ENCODE data around the gene EMC9. TPM values are rescaled to one million over a fixed set of nuclear protein-coding genes. Genes with fewer than 3 reads are reported as not detected.

Gene EMC9
- polyA plus RNA-seq, 1 donor, result 19.2 TPM

DNA sequence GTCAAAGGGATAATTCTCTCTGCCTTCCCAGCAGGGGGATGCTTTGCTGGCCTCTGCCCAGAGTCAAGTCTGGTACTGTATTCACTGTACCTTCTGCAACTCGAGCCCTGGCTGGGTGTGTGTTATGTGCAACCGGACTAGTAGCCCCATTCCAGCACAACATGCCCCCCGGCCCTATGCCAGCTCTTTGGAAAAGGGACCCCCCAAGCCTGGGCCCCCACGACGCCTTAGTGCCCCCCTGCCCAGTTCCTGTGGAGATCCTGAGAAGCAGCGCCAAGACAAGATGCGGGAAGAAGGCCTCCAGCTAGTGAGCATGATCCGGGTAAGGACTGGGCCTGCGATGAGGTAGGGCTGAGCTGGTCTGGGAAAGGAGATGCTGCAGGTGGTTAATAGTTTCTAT is 9.2 kb upstream of the EMC9 start:
- no peak for DNase-seq

GRCh38 chr14:24150061-24150460 is 8.7 kb upstream of the EMC9 start:
- no peak for DNase-seq

GRCh38 chr14:24149302-24149969 is 8.0 kb upstream of the EMC9 start:
- no peak for DNase-seq

DNA sequence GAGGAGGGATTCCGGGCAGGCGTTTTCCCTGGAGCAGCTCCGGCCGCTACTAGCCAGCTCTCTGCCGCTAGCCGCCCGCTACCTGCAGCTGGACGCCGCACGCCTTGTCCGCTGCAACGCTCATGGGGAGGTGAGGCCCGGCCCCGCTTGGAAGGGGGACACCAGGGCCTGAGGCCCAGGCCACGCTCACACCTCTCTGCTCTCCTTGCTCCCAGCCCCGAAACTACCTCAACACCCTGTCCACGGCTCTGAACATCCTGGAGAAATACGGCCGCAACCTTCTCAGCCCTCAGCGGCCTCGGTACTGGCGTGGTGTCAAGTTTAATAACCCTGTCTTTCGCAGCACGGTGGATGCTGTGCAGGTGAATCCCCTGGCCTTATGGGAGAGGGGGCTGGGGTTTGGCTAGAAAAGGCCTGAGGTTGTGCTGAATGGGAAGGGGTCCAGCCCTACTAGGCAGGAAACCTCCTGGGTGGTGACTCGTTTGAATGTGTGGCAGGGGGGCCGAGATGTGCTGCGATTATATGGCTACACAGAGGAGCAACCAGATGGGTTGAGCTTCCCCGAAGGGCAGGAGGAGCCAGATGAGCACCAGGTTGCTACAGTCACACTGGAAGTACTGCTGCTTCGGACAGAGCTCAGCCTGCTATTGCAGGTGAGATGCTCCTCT is 6.5 kb upstream of the EMC9 start:
- DNase-seq, result no peak

- peak; percentile 99 for DNase-seq
Observed at GRCh38 chr14:24146978-24147760, 5.8 kb upstream of the EMC9 start, which contains the start of gene RNF31. Gene RNF31, plus strand, starts transcription at chr14:24147498. Its CDS starts 201 bp downstream, at chr14:24147699.

DNA sequence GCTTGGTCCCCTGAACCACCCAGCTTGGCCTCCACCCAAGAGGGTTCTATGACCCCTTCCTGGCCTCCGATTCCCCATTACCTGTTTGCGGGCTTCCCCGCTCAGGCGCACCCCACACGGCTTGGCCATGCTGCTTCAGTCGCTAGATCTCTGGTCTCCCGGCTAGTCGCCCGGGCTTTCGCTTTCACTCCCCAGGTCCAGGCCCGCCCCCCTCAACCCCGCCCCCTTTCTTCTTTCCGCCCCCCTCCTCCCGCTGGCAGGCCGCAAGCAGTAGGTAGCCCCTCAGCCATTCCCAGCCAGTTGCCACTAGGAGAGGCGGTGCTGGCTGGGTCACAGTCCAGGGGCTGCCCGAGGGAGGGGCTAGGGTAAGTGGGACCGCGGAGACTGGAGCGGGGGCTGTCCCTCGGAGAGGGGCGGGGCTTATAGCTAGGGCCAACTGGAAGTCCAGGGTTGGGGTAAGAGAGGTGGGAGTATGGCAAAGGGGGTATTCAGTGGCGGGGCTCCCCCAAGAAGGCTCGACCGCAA is 5.1 kb upstream of the EMC9 start, which contains the start of gene PSME2:
TSS of gene PSME2 (minus strand) at position 158 of the 525 bp plus-strand sequence. CDS start at position 129, 29 bp downstream.
- DNase-seq, result peak; percentile 96

DNA sequence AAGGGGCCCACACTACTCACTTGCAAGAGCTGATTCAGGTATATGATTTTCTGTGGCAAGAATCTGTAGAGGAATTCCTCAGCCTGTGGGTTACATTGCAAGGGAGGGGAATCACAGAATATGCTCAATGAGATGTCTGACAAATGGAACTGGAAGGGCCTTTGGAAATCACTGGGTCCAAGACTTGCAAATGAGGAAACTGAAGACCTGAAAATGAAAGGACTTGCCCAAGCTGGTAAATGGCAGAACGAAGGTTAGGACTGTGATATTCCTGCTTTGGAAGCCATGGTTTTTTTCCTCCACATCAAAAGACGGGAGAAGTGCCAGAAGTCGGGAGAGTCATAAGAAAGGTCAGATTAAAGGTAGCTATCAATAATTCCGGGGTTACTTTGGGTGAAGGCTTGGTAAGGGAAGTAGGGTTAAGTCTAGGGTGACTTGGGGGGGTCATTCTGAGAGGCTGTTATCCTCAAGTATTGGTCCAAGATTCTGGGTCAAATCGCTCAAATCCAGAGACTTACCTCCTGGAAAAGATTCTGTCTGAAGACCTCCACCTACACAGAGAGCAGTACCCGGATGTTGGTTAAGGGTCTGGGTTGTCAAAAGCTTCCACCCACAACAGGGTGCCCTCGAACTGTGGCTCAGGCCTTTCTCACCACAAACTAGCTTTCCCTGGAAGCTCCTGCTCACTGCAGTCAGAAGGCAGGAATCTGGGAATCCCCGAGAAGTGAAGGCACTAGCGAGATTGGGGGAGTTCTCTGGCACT is 4.5 kb upstream of the EMC9 start:
- no peak for DNase-seq

- no peak for DNase-seq
Observed at GRCh38 chr14:24145219-24145618, 3.8 kb upstream of the EMC9 start.

GRCh38 chr14:24144451-24144850 is 3.1 kb upstream of the EMC9 start:
- no peak for DNase-seq

- DNase-seq, result no peak
Observed at GRCh38 chr14:24143511-24143910, 2.1 kb upstream of the EMC9 start.

DNA sequence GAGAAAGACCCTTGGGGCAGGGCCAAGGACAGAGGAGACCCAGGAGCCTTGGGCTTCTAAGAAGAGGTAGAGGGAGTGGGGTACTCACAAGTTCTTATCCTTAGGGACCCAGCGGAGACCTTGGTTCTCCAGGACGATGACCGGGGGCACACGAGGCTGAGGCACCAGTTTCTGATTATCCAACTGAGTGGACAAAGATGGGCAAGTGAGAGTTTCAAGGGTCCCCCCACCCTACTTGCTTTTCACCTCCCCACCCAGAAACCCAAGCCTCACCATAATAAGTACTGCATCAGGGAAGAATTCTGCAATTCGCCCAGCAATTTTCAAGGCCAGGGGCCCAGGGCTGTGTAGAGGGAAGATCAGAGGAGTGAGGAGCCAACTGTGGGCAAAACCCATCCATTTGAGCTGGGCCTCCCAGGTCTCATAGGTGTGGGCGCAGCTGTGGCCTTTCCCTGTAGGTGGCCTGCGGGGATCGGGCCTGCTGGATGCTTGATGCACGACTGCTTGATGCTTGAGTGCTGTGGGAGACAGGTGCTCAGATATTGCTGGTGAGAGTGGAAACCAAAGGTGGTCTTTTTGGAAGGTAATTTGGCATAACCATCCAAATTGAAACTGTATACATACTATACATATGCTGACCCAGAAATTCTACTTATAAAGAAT is 2.0 kb downstream of the EMC9 start:
- DNase-seq, result no peak

DNA sequence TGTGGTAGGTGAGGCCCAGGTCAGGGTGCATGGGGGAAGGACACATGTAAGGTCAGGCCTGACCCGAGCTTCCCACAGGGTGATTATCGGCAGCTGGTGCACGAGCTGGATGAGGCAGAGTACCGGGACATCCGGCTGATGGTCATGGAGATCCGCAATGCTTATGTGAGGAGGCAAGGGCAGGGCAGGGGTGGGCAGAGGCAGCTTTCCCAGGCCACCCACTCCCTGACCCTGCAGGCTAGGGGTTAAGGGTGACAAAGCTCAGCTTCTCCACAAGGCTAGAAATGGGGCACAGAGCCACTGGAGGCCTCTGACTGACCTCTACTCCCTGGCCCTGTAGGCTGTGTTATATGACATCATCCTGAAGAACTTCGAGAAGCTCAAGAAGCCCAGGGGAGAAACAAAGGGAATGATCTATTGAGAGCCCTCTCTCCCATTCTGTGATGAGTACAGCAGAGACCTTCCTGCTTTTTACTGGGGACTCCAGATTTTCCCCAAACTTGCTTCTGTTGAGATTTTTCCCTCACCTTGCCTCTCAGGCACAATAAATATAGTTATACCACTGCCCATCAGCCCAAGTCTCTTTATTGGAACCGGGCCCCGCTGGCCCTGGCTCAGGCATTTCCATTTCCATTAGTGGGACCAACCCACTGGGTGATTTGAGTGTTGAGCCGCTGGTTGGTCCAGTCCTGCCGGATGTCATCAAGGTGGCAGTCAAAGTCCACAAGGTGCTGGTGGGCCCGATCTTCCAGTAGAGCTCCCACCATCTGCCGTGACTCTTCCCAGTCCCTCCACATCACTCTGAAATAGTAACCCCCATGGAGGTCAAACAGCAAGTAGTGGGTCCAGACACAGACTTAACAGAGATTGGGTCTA is 2.8 kb downstream of the EMC9 start:
- DNase-seq, result no peak

DNA sequence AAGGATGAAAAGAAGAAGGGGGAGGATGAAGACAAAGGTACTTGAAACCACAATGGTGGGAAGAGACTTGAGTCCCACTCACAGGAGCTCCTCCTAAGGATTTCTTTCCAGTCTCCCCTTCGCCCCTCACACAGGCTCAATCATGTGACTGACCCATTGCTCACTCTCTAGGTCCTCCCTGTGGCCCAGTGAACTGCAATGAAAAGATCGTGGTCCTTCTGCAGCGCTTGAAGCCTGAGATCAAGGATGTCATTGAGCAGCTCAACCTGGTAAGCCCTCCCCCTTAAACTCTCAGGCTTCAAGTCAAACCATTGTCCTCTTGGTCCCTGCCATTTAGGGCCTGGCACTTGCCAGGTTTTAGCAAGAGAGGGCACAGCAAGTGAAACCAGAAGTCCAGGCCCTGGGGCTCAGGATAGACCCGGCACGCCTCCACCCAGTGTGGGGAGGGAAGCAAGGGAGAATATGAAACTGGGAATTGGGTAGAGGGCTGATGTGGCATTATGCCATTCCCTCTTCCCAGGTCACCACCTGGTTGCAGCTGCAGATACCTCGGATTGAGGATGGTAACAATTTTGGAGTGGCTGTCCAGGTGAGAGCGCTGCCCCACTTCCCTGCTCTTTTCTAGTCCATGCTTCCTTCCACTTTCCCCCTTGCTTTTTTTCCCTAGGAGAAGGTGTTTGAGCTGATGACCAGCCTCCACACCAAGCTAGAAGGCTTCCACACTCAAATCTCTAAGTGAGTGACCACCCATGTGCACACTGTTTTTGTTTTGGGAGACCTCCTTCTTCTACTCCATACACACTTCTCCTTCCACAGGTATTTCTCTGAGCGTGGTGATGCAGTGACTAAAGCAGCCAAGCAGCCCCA is 3.6 kb downstream of the EMC9 start:
- DNase-seq, result no peak

- DNase-seq, result no peak
Observed at GRCh38 chr14:24136684-24137528, 4.5 kb downstream of the EMC9 start.

DNA sequence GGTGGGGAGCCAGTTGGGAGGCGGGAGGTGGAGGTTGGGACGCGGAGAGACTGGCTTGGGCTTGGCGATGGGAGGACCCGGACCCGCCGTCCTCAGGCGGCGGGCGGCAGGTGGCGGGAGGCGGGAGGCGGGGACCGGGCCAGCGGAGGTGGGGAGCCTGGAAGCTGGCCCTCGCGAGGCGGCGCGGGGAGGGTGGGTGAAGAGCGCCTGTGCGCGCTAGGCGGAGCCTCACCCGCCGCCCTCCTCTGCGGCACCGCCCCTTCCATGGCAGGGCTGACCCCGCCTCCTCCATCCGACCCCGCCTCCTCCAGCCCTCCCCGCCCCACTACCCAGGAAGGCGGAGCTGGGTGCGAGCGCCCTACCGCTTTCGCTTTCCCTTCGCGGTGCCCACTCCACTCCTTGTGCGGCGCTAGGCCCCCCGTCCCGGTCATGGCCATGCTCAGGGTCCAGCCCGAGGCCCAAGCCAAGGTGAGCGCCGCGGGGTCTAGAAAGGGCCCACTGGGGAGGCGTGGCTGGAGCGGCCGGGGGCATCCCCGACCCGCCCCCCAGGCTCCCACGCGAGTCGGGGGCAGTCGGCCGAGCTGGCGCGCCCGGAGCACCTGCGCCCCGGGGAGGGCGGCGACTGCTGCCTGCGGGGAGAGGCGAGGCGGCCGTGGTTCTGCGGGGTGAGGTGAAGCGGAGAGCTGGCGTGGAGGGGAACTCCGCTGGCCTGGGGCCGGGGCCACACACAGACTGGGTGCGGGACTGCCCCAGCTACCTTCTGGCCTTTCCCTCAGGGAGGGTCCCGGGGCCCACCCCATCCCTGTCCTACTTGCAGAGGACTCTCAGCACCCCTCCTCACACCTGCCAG is 5.3 kb downstream of the EMC9 start, which contains the start of gene PSME1:
TSS of gene PSME1 (plus strand) at position 361 of the 850 bp plus-strand sequence. CDS start at position 430, 69 bp downstream.
- peak; percentile 89 for DNase-seq

DNA sequence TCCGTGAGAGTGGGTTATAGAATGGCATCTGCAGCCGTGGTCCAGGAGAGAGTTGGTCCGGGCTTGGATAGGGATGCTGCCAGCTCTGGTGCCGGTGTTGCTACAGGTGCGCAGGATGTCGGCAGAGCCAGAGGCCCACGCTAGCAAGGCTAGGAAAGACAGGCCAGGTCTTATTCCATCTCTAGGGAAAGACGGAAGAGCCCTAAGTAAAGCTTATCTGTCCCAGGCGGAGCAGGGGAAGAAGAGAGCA is 5.9 kb downstream of the EMC9 start:
- no peak for DNase-seq

- no peak for DNase-seq
Observed at GRCh38 chr14:24133735-24134134, 7.7 kb downstream of the EMC9 start.

All from left kidney (tissue), 2 donors.